ENCODE measurements around the gene FMNL2.

The FMNL2 gene

GRCh38 chr2:152489364-152489763 is 154.4 kb downstream of the FMNL2 start:
- in situ Hi-C loops (cut with HindIII; ENCODE audit: low sequenced_read_pairs): no loop called here

DNA sequence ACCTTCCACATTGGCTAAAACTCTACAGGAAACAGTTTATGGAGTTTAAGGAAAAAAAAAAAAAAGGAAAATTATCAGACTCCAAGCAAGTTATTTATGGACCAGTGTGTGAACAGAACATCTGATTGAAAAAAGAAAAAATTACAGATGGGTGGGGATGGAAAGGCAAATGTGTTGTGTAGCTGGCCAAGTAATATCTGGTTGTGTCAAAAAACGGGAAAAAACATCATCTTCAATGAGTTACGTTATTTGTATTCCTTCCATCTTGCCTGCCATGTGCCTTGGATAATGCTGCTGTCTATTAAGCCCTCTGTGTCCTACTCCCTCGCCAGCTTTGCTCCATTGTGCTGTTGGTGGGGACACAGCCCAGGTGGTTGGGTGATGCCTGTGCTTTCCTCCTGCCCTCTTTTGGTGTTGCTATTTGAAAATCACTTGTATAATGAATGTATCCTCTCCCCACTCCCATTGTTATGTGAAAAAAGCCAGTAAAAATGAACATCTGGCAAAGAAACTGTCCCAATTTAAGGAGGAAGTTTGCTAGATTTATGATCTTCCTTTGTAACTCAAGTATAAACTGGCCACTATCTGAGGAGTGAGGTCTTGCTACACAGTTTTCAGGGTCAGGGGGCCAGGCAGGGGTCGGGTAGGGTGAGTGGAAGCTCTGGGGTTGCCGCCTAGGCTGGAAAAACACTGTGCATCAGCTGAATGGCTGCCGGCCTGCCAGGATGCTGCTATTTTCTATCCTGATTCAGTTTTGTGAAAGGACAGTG is 155.9 kb downstream of the FMNL2 start:
- in situ Hi-C loops (cut with HindIII; ENCODE audit: low sequenced_read_pairs): no loop called here

DNA sequence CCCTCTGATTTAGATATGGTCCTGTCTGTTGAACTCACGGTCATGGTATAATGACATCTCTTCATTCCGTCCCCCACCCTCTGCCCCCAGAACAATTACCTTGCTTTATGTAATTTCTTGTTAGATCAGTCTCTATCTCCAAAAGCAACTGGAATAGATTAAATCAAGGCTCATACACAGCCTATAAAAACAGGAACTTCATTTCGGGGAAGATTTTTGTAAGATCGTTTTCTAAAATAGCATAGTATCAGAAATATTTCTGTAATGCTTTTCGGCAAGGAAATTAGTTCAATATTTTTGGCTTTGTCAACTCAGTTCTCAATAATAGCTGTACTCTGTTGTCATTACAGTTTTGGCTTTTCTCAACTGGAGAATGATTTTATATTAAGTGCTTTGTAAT is 157.2 kb downstream of the FMNL2 start:
- in situ Hi-C loops (cut with HindIII; ENCODE audit: low sequenced_read_pairs): no loop called here

DNA sequence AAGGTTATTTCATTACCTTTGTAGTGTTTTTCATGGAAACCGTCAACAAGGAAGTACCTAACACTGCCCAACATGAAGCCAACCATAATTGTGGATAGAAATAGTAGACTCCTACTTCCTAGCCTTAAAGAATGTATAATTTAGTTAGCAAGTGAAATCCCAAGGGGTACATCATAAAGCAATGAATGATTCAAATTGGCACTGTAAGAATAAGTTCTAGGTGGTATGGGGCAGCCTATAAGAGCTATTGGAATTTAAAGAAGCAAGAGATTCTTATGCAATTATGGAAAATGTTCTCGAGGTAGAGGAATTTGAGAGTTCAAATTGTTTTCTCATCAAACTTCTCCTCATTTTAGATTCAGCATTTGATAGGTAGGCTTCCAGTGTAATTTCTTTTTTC is 157.9 kb downstream of the FMNL2 start:
- in situ Hi-C loops (cut with HindIII; ENCODE audit: low sequenced_read_pairs): no loop called here

DNA sequence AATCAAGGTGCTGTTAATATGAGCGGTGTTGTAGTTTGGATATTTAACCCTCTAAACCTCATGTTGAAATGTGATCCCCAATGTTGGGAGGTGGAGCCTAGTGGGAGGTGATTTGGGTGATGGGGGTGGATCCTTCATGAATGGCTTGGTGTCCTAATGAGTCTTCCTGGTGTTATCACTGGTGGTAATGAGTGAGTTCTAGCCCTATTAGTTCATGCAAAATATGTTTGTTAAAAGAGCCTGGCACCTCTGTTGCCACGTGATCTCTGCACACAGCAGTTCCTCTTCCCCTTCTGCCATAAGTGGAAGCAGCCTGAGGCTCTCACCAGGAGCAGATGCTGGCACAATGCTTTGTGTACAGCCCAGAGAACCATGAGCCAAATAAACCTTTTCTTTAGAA is 158.4 kb downstream of the FMNL2 start:
- in situ Hi-C loops (cut with HindIII; ENCODE audit: low sequenced_read_pairs): no loop called here

- in situ Hi-C loops (cut with HindIII; ENCODE audit: low sequenced_read_pairs): no loop called here
These were observed 159.1 kb downstream of the FMNL2 start for GRCh38 chr2:152493945-152494528.

DNA sequence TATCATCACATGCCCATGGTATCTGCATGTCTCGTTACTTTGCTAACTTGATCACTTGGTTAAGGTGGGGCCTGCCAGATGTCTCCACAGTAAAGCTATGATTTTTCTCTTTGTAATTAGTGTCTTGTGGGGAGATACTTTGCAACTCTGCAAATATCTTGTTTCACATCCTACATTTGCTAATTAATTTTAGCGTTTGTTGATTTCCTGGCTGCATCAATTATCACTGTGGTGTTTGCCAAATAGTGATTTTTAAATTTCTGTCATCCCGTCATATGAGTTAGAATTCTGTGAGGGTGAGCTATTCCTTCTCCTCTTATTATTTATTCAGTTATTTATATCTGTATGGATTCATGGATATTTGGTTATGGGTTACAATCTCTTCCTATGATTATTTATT is 161.4 kb downstream of the FMNL2 start:
- in situ Hi-C loops (cut with HindIII; ENCODE audit: low sequenced_read_pairs): no loop called here

DNA sequence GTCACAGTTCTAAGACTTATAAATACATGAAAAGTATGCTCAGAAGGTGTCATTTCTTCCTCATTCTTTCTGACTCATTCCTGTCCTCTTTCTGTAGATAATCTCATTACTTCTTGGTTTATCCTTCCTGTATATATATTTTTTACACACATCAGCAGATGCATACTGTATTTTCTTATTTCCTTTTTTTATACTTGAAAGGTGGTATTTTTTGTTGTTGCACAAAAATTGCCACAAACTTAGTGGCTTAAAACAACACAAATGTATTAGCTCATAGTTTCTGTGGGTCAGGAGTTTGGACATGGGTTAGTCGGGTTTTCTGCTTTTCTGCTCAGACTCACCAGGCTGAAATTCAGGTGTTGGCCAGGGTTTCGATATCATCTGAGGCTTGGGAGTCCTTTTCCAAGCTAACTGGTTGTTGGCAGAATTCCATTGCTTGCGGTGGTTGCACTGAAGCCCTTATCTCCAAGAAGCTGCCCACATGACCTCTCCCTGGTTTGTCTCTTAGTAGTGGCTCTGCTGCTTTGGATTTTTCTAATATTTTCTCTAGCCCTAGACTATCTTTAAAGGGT is 162.6 kb downstream of the FMNL2 start:
- in situ Hi-C loops (cut with HindIII; ENCODE audit: low sequenced_read_pairs): no loop called here

DNA sequence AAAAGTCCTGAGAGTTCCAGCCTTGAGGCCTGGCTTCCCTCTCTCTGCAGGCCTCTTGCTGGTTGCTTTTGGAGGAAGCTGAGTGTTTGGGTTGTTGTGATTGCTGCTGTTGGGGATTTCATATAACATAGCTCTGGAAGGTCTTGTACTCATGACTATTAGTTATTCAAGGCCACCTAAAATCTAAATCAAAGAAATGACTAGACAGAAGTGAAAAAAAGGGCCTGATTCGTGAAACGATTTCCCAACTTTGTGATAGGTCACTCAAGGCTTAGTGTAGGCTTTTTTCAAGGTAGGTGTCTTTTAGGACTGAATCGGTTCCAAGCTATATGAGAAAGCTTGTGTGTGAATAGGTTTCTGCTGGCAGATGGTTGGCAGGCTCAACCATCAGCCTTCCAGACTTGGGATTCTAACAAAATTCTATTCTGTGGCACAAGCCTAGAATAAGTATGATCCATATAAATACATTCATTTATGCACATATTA is 164.4 kb downstream of the FMNL2 start:
- in situ Hi-C loops (cut with HindIII; ENCODE audit: low sequenced_read_pairs): no loop called here

DNA sequence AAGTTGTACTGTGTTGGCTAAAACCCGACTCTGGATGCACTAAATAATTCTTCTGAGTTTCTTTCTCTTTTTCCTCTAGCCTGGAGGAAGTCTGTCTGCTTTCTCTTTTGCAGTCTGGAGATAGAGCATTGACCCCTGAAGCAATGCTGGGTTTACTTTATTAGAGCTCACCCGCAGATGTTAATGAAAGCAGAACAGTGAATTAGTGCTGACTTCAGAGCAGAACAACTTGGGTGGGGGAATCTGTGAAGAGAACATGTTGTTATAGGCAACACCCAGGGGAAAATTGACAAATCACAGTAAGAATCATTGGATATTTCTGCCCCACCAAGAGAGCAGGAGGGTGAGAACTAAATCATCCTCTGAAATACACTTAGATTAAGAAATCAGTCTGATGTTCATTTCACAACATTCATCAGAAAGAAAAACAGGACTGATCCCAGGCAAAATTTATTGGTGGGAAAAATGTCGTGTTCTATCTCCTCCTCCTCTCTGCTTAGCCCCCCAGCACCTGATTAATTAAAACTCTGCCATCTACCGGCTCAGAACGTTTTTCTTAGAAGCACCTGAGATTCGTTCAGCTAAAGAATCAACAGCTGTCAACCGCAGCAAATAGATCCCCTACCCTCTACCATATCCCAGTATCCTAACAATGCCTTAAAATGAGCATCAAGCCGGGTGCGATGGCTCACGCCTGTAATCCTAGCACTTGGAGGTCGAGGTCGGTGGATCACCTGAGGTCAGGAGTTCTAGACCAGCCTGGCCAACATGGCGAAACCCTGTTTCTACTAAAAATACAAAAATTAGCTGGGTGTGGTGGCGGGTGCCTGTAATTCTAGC is 165.1 kb downstream of the FMNL2 start:
- in situ Hi-C loops (cut with HindIII; ENCODE audit: low sequenced_read_pairs): no loop called here

- in situ Hi-C loops (cut with HindIII; ENCODE audit: low sequenced_read_pairs): no loop called here
These were observed 165.8 kb downstream of the FMNL2 start for GRCh38 chr2:152500772-152501171.

DNA sequence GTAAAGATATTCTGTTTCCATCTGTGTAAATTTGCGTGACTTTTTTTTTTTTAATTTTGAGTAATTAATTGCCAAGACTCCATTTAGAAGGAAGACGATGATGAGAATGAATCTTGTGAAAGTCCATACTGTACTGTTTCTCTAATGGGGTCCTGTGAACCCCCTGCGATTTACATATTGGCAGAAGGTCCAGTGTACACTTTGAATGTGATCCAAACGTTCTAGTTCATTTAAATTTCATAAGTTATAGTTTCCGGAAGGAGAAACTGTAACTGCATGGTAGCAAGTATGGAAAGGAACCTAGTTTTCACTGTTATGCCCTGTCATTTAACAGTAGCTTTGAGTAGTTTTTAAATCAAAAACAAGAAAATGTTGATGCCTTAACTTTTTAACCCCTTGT is 166.7 kb downstream of the FMNL2 start:
- in situ Hi-C loops (cut with HindIII; ENCODE audit: low sequenced_read_pairs): no loop called here

GRCh38 chr2:152504618-152505017 is 169.6 kb downstream of the FMNL2 start:
- in situ Hi-C loops (cut with HindIII; ENCODE audit: low sequenced_read_pairs): no loop called here

- in situ Hi-C loops (cut with HindIII; ENCODE audit: low sequenced_read_pairs): no loop called here
These were observed 170.5 kb downstream of the FMNL2 start for GRCh38 chr2:152505495-152505906.

DNA sequence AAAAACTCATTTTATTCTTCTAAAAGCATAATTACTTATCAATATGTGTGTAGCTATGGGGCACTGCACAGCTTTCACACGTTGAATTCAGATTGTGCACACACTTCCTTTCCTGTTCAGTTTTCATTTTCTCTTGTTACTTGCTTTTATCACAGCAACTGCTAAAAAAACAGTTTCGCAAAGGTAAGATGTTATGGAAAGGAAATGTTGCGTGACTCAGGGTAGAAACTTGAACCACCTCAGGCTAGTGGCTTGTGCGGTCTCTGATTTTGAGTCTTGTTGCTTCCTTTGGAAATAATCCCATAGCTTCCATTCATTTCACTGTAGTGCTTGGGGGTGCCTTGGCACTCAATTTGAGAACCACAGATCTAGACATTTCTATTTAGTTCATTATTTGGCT is 171.9 kb downstream of the FMNL2 start:
- in situ Hi-C loops (cut with HindIII; ENCODE audit: low sequenced_read_pairs): no loop called here

- in situ Hi-C loops (cut with HindIII; ENCODE audit: low sequenced_read_pairs): no loop called here
These were observed 172.9 kb downstream of the FMNL2 start for GRCh38 chr2:152507907-152508306.

DNA sequence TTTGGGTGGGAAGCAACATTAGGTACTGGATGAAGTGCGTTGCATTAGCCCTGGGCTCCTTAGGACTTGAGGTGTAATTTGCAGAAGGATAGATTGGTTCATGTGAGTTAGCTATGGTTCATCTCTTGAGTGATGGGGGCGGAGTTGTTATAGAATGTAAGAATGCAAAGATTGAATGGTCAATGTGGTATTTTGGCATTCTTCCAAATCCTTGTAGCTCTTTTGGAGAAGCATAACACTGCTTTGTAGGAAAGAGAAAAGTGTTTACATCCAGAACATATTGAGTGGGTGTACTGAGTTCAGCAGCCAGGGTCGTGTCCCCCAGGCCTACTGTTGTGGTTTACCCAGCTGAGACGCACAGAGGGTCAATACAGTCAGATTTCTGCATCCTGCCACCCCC is 173.5 kb downstream of the FMNL2 start:
- in situ Hi-C loops (cut with HindIII; ENCODE audit: low sequenced_read_pairs): no loop called here

GRCh38 chr2:152509772-152510491 is 175.0 kb downstream of the FMNL2 start:
- in situ Hi-C loops (cut with HindIII; ENCODE audit: low sequenced_read_pairs): no loop called here

GRCh38 chr2:152510621-152511020 is 175.6 kb downstream of the FMNL2 start:
- in situ Hi-C loops (cut with HindIII; ENCODE audit: low sequenced_read_pairs): no loop called here

DNA sequence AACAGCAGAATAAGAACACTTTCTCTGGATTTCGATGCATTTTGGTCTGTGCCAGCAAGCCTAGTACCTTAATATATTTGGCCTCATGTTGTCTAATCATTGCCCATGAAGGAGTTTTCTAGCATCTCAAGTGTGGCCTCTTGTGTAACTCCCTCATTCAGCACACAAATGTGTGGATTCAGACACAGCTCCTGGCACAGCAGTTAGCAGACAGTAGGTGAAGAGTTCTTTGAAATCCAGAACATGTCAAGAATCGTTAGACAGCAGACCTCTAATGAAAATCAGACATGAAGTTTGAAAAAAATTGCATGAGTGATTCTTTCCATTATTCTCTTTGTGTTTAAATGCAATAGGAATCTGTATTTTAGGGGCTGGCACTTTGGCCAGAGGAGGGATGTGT is 177.0 kb downstream of the FMNL2 start:
- in situ Hi-C loops (cut with HindIII; ENCODE audit: low sequenced_read_pairs): no loop called here

DNA sequence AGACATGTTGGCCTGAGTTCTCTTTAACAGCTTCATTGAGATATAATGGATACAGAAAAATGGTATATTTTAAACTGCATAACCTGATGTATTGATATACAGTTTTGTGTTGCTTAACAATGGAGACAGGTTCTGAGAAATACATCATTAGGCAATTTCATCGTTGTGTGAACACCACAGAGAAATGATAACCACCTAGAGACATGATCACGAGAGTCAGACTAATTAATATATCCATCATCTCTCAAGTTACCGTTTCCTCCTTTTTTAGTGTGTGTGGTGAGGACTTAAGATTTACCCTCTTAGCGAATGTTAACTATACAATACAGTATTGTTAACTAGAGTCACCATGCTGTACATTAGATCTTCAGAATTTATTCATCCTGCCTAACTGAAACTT is 178.1 kb downstream of the FMNL2 start:
- in situ Hi-C loops (cut with HindIII; ENCODE audit: low sequenced_read_pairs): no loop called here
